KOPT-K1 (cell line): Measurements from ENCODE around the gene ACAA1.

ENCODE experiments used
- H3K27ac ChIP-seq: fragments of 200-600 bp; sonication (generic); 2 replicates; pipeline ENCODE4 v1.5.1; 2016; ENCODE audit warnings: antibody characterized with exemption, mild to moderate bottlenecking, low read depth, low read length; ENCODE audit not compliant: poor library complexity, severe bottlenecking
- H3K36me3 ChIP-seq: fragments of 200-600 bp; sonication (generic); 2 replicates; pipeline ENCODE4 v1.5.1; 2017; ENCODE audit warnings: antibody characterized with exemption, mild to moderate bottlenecking, low read length, moderate library complexity; ENCODE audit not compliant: insufficient read depth
- H3K9me3 ChIP-seq: fragments of 200-600 bp; sonication (generic); 2 replicates; pipeline ENCODE4 v1.5.1; 2017; ENCODE audit warnings: antibody characterized with exemption, low read length, mild to moderate bottlenecking; ENCODE audit not compliant: insufficient read depth, poor library complexity, severe bottlenecking

Gene ACAA1

GRCh38 chr3:38133557-38134405 is 3.1 kb downstream of the ACAA1 start:
- Histone ChIP-seq H3K36me3 (peaks cover 64% of the 10 kb centered on the region), H3K27ac (no peak overlapping the region)

GRCh38 chr3:38133209-38133556 is 3.7 kb downstream of the ACAA1 start:
- Histone ChIP-seq H3K36me3 (peaks cover 70% of the 10 kb centered on the region), H3K9me3 (no peaks in the 10 kb centered on the region), H3K27ac (no peak overlapping the region)

More at GRCh38 chr3:38133557-38134405, 3.1 kb downstream of the ACAA1 start:
- H3K9me3 ChIP-seq: no peaks in the 10 kb centered on the region

DNA sequence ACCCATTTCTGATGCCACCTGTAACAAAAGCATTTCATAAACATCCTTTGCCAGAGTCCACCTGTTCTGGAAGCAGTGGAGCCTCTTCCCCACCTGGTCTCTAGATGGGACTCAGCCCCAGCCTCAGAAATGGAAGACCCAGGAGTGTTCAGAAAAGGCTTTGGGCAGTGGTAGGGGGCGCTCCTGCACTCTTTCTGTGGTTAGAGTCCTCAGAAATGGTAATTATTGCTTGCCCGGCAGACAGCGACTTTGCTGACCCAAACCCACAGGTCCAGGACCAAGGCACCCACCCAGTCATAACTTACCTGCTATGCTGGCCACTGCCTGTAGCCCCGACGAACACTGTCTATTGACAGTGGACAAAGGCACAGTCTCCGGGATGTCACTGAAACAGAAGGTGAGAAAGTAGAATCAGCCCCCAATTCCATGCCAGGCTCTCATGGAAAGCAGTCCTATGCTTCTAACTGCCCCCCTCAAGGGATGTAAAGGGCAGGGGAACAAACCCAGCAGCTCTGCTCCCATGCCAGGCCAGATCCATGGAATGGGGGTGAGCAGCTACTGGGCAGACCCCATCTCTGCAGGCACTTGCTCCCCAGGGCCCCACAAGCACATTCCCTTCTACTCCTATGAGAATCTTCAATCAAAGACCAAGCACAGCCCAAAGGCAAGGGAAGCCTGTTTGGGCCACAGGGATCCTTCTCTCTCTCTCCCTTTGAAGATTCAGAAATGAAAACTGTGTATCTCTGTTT is 5.1 kb downstream of the ACAA1 start:
- H3K27ac ChIP-seq: no peak overlapping the region
- H3K36me3 ChIP-seq: peaks cover 83% of the 10 kb centered on the region

DNA sequence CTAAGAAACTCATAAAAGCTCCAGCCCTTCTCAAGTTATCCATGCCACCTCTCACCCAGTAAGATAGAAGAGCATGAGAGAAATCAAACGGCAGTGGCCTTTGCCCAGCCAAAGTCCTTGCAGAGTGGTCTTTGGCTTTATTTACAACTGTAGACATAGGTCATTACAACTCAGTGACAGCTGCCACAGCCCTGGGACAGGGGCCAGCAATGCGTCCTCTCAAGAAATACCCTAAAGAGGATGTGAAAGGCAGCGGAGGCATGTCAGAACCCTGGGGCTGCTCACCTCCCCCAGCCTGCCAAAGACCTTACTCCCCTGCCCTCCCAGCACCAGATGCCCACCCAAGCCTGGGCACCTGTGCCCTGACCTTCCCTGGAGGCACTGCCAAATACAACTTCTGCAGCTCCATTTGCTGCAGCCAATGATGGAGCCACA is 6.3 kb downstream of the ACAA1 start:
- H3K36me3 ChIP-seq: peaks cover 95% of the 10 kb centered on the region
- H3K9me3 ChIP-seq: no peaks in the 10 kb centered on the region
- no peak overlapping the region for H3K27ac ChIP-seq

More for the DNA sequence above, 5.1 kb downstream of the ACAA1 start:
- no peaks in the 10 kb centered on the region for H3K9me3 ChIP-seq

- H3K27ac ChIP-seq: no peak overlapping the region
- H3K9me3 ChIP-seq: no peaks in the 10 kb centered on the region
- H3K36me3 ChIP-seq: peaks cover 98% of the 10 kb centered on the region
Observed at GRCh38 chr3:38129058-38129457, 7.9 kb downstream of the ACAA1 start.

DNA sequence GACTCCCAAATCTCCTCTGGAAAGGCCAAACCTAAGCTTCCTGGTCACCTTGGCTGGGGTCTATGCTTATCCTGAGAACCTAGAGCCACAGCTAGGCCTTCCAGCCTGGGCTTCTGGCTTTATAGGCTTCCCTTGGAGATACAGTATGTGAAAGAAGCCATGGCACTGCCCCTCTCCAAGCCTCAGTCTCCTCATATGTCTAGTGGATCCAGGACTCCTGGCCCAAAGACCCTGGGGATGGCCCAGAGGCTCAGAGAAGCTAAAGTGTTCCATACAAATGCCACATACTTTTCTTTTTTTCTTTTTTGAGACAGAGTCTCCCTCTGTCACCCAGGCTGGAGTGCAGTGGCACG is 8.6 kb downstream of the ACAA1 start:
- Histone ChIP-seq H3K9me3 (no peaks in the 10 kb centered on the region), H3K36me3 (peaks cover 98% of the 10 kb centered on the region), H3K27ac (no peak overlapping the region)

- Histone ChIP-seq H3K9me3 (no peaks in the 10 kb centered on the region), H3K27ac (no peak overlapping the region), H3K36me3 (peaks cover 98% of the 10 kb centered on the region)
Observed at GRCh38 chr3:38127611-38128302, 9.2 kb downstream of the ACAA1 start.

DNA sequence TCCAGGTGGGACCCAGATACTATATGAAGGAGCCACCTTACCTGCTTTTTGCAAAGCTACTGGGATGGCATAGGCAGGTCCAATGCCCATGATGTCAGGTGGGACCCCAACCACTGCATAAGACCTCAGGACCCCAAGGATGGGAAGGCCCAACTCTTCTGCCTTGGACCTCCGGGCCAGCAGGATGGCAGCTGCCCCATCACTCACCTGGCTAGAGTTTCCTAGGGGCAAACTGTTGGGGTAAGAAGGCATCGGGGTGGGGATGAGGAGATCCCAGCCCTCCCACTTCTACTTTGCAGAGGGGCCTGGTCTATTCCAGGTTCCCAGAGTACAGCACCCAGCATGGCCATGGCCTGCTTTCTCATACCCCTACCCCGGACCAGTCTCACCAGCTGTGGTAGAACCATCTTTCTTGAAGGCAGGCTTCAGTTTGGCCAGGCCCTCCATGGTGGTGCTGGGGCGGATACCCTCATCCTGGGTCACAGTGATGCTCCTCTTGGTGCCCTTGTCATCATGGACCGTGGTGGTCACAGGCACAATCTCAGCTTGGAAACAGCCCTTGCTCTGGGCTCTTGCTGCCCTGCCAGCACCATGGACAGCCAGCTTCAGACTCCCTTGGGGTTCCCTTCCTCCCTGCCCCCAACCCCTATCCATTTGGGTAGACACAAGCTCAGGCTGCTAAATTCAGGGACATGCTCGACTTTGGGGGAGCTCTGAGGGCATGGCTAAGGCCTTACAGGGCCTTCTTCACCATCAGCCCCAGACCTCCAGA is 10.6 kb downstream of the ACAA1 start:
- H3K27ac ChIP-seq: no peak overlapping the region
- H3K36me3 ChIP-seq: peaks cover 98% of the 10 kb centered on the region
- no peaks in the 10 kb centered on the region for H3K9me3 ChIP-seq

DNA sequence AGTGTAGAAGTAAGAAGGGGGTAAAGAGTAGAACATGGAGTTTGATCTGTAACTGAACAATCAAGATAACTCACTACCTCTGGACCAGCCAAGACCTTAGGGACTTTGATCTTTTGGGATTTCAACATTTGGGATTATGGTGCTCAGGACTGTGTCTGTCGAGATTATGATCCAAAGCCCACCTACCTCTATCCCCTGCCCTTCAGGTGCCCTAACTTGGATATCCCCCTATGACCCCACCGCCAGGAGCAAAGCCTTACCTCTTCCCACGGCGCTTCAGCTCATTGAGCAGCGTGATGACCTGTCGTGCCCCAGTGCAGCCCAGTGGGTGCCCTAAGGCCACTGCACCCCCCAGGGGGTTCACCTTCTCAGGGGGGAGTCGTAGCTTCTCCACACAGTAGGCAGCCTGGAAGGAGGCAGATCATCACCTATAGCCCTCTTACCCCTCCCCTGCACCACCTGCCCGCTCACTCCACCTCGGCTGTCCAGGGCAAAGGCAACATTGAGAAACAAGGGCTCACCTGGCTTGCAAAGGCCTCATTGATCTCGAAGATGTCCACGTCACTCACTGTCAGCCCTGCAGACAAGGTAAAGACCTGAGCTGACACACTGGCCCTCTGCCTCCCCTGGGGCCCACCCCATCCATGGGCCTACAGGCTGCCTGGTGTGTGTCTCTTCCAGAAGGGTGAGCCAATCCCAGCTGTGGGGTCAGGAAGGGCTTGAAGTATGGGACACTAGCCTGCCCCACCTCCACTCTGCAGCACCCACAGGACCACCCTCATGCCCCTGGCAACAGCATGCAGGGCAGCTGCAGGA is 11.4 kb downstream of the ACAA1 start:
- Histone ChIP-seq H3K36me3 (peaks cover 98% of the 10 kb centered on the region), H3K27ac (no peak overlapping the region)

DNA sequence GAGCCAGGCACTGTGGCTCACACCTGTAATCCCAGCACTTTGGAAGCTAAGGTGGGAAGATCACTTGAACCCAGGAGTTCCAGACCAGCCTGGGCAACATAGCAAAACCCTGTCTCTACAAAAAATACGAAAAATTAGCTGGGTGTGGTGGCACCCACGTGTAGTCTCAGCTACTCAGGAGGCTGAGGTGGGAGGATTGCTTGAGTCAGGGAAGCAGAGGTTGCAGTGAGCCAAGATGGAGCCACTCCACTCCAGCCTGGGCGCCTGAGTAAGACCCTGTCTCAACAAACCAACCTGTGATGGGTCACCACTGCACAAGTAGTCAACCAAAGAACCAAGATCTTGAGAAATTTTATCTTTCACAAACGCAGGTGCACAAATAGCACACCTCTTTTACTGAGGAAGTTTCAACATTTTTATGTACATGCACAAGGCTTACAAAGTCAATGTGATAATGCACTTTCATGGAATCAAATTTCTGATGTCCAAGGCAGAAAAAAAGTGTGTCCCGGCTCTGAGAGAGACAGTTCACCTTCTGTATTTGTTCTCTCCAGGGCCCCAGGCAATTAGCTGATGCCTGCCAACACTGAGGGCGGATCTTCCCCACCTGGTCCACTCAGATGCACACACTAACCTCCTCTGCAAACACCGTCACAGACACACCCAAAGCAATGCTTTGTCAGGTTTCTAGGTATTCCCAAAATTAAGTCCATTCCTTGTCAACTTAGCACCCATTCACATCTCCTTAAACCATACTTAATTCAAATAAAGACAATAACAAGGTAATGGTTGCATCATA is 12.4 kb downstream of the ACAA1 start:
- peaks cover 99% of the 10 kb centered on the region for H3K36me3 ChIP-seq
- no peak overlapping the region for H3K27ac ChIP-seq
- no peaks in the 10 kb centered on the region for H3K9me3 ChIP-seq

More for the DNA sequence above, 11.4 kb downstream of the ACAA1 start:
- no peaks in the 10 kb centered on the region for H3K9me3 ChIP-seq

DNA sequence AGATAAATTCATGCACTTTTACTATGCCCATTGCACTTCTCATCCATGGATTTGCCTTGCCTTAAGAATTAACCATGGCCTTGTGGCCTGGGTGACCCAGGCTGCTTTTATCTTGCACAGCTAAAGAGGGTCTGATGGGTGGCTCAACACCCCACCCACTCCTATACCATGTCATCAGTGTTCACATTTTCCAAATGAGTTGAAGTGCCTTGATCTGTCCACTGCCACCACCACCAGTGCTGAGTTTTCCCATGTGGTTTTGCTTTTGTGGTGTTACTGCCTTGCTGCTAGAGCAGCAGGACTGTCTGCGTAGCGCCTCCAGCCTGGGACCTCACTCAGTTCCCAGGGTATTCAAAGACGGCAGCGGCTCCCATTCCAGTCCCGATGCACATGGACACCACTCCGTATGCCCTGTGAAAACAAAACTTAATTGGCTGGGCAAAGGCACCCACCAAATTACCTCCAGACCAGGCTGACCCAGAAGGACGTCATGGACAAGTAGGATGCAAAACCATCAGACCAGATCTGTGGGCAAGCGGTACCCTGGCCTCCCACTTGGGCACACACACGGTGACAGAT is 14.1 kb downstream of the ACAA1 start:
- Histone ChIP-seq H3K9me3 (no peaks in the 10 kb centered on the region), H3K27ac (no peak overlapping the region), H3K36me3 (peaks cover 89% of the 10 kb centered on the region)

GRCh38 chr3:38121832-38122461 is 15.0 kb downstream of the ACAA1 start:
- Histone ChIP-seq H3K36me3 (peaks cover 81% of the 10 kb centered on the region), H3K9me3 (no peaks in the 10 kb centered on the region), H3K27ac (no peak overlapping the region)

DNA sequence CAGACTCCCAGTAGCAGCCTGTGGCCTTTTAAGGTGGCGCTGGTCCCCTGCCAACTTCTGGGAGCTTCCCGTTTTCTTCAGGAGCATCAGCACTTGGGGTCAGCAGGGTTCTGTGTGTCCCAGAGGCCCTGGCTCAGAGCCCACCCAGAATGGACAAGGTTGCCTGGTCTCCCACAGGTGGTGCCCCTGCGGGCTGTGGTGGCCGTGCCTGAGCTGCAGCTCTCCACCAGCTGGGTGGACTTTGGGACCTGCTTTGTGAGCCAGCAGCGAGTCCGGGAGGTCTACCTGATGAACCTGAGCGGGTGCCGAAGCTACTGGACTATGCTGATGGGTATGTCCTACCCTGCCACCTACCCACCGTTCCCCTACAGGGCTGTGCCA is 15.5 kb downstream of the ACAA1 start:
- Histone ChIP-seq H3K27ac (no peak overlapping the region), H3K9me3 (no peaks in the 10 kb centered on the region), H3K36me3 (peaks cover 76% of the 10 kb centered on the region)
